A673 (cell line): ENCODE results near the gene TERT.

ENCODE experiments used
- EZH2 ChIP-seq: fragments of 200-600 bp; sonication (generic); IDR thresholded peaks from 2 replicates; pipeline ENCODE4 v1.6.1; 2017; ENCODE audit warnings: borderline replicate concordance, low read depth, mild to moderate bottlenecking, mixed read lengths, antibody characterized with exemption, low read length; ENCODE audit not compliant: poor library complexity, severe bottlenecking
- TF ChIP-seq, protein P1 (sequence below): fragments of 300-800, 200-600 bp; sonication (generic); conservative IDR thresholded peaks from 2 replicates; pipeline ENCODE4 v1.5.1; 2017; ENCODE audit warnings: low read depth, mild to moderate bottlenecking, antibody characterized with exemption, low read length, moderate library complexity, mixed read lengths

GRCh38 chr5:1209489-1209852 lies 85.4 kb downstream of the TERT start:
- TF ChIP-seq, protein P1, sequence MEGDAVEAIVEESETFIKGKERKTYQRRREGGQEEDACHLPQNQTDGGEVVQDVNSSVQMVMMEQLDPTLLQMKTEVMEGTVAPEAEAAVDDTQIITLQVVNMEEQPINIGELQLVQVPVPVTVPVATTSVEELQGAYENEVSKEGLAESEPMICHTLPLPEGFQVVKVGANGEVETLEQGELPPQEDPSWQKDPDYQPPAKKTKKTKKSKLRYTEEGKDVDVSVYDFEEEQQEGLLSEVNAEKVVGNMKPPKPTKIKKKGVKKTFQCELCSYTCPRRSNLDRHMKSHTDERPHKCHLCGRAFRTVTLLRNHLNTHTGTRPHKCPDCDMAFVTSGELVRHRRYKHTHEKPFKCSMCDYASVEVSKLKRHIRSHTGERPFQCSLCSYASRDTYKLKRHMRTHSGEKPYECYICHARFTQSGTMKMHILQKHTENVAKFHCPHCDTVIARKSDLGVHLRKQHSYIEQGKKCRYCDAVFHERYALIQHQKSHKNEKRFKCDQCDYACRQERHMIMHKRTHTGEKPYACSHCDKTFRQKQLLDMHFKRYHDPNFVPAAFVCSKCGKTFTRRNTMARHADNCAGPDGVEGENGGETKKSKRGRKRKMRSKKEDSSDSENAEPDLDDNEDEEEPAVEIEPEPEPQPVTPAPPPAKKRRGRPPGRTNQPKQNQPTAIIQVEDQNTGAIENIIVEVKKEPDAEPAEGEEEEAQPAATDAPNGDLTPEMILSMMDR, result no peak
- TF ChIP-seq EZH2, result no peak
